Small intestine (tissue), 7 donors: ENCODE data around the gene CYP2B6. TPM values are rescaled to one million over a fixed set of nuclear protein-coding genes. Genes with fewer than 3 reads are reported as not detected.

ENCODE experiments used
- DNase-seq, 2 donors: peaks; one replicate each; pipeline versions ENCODE4 v3.0.0 to v3.0.0-alpha.2; 2013
- FAIRE-seq: peaks from 2 replicates; lab custom pipeline; 2012; peaks lifted over from hg19 to GRCh38; lab: Jason Lieb, UNC
- H3K27ac ChIP-seq, 3 donors: one replicate each; pipeline ENCODE4 v1.5.1; 2013; ENCODE audit warnings: low read length in 2 of 3, mild to moderate bottlenecking in 2 of 3, control low read depth in 1 of 3, inconsistent platforms in 1 of 3, low read depth in 1 of 3, moderate library complexity in 1 of 3
- H3K27me3 ChIP-seq, 3 donors: one replicate each; pipeline ENCODE4 v1.6.1; 2013; ENCODE audit warnings: low read length in 3 of 3, inconsistent platforms in 1 of 3; ENCODE audit not compliant: control insufficient read depth in 3 of 3, insufficient read depth in 3 of 3
- H3K36me3 ChIP-seq, 3 donors: one replicate each; pipeline ENCODE4 v1.6.1; 2013; ENCODE audit warnings: low read length in 3 of 3, inconsistent platforms in 1 of 3, low read depth in 1 of 3, mild to moderate bottlenecking in 1 of 3, moderate library complexity in 1 of 3; ENCODE audit not compliant: control insufficient read depth in 3 of 3, insufficient read depth in 2 of 3
- H3K4me1 ChIP-seq, 3 donors: one replicate each; pipeline ENCODE4 v1.6.1; 2013; ENCODE audit warnings: low read length in 2 of 3, inconsistent platforms in 1 of 3, low read depth in 1 of 3, mild to moderate bottlenecking in 1 of 3, moderate library complexity in 1 of 3; ENCODE audit not compliant: control insufficient read depth in 3 of 3, insufficient read depth in 2 of 3
- H3K4me3 ChIP-seq, 3 donors: one replicate each; pipeline ENCODE4 v1.5.1; 2013; ENCODE audit warnings: low read length in 3 of 3, control low read depth in 1 of 3, inconsistent platforms in 1 of 3, low read depth in 1 of 3, mild to moderate bottlenecking in 1 of 3, moderate library complexity in 1 of 3
- H3K9me3 ChIP-seq, 2 donors: one replicate each; pipeline ENCODE4 v1.6.1; 2013; ENCODE audit warnings: low read depth in 1 of 2, low read length in 1 of 2; ENCODE audit not compliant: control insufficient read depth in 2 of 2, insufficient read depth in 1 of 2
- WGBS, 3 donors: extraction: QIAGEN DNeasy Blood & Tissue Kit; methylation state at CpG; one replicate each; pipeline ENCODE4 v1.1.7; 2013; 5-methylcytosine and 5-hydroxymethylcytosine counted together
- polyA plus RNA-seq, 4 donors: library from polyadenylated mRNA; stranded (reverse) in 3 of 4; unstranded in 1 of 4; fragments of 200-250 nt in 3 of 4; fragments of 120-200 nt in 1 of 4; gene quantifications; one replicate each; pipeline versions ENCODE4 v1.2.1 to v1.2.3, GENCODE V29; 2013
- donor health status: healthy with polysubstance abuse.
- donor health status: control.
- donor health status: control.
- donor health status: Bipolar disorder and iron deficiency.
- donor health status: healthy.

CYP2B6 gene
- polyA plus RNA-seq, 4 donors, result 3.8 to 9.7 (median 6.5) TPM

DNA sequence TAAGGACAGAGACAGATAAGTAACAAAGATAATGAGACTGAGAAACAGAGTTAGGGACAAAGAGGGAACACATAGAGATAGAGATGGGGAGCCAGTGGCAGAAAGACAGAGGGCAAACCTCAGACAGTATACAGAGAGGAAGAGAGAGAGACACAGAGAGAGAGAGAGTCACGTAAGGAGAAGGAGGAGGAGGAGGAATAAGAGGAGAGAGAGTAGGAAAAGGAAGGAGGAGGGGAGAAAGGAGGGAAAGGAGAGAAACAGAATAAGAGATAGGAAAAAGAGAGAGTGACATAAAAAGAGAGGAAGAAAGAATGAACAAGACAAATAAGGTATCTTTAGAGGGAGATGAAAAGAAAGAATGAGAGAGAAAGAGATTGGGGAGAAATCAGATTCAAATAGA lies 23.6 kb downstream of the CYP2B6 start:
- 64 to 81% (median 67%) methylated on average over 1 of the region's 1 CpG for WGBS, 3 donors
- FAIRE-seq (no peak), DNase-seq (no peak)
- no peak overlapping the region for H3K4me3 ChIP-seq
- peaks cover 0 to 4% (median 0%) of the 10 kb centered on the region in 3 donors for H3K36me3 ChIP-seq
- H3K27me3 ChIP-seq, result peaks cover 0 to 3% (median 0%) of the 10 kb centered on the region in 3 donors
- no peaks in the 10 kb centered on the region for H3K9me3 ChIP-seq
- no peak overlapping the region for H3K27ac ChIP-seq
- H3K4me1 ChIP-seq, result peaks cover 0 to 2% (median 0%) of the 10 kb centered on the region in 3 donors

DNA sequence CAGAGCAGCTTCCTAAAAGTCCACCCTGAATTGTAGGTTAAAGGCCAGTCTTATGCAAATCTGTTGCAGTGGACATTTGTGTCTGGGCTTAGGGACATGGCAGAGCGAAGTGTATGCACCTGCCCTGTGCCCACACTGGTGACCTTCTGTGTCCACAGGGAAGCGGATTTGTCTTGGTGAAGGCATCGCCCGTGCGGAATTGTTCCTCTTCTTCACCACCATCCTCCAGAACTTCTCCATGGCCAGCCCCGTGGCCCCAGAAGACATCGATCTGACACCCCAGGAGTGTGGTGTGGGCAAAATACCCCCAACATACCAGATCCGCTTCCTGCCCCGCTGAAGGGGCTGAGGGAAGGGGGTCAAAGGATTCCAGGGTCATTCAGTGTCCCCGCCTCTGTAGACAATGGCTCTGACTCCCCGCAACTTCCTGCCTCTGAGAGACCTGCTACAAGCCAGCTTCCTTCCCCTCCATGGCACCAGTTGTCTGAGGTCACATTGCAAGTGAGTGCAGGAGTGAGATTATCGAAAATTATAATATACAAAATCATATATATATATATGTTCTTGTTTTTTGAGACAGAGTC lies 25.5 kb downstream of the CYP2B6 start:
- WGBS, 3 donors, result 69 to 88% (median 84%) methylated on average over 12 of the region's 12 CpGs
- peaks cover 0 to 3% (median 0%) of the 10 kb centered on the region in 3 donors for H3K27me3 ChIP-seq
- H3K36me3 ChIP-seq, result peaks cover 0 to 2% (median 0%) of the 10 kb centered on the region in 3 donors
- DNase-seq (no peak), FAIRE-seq (no peak)
- H3K27ac ChIP-seq, result no peak overlapping the region
- H3K9me3 ChIP-seq, result no peaks in the 10 kb centered on the region
- H3K4me3 ChIP-seq, result no peak overlapping the region
- peaks cover 0 to 2% (median 0%) of the 10 kb centered on the region in 3 donors for H3K4me1 ChIP-seq

- Histone ChIP-seq H3K27me3 (no peaks in the 10 kb centered on the region), H3K9me3 (no peaks in the 10 kb centered on the region), H3K4me3 (no peak overlapping the region), H3K36me3 (peaks cover 0 to 2% (median 0%) of the 10 kb centered on the region in 3 donors), H3K27ac (no peak overlapping the region), H3K4me1 (no peaks in the 10 kb centered on the region)
- no peak for FAIRE-seq
- DNase-seq, result no peak
- 92 to 96% (median 93%) methylated on average over 15 of the region's 15 CpGs for WGBS, 3 donors
Measured at GRCh38 chr19:41018736-41019290, 27.7 kb downstream of the CYP2B6 start.

DNA sequence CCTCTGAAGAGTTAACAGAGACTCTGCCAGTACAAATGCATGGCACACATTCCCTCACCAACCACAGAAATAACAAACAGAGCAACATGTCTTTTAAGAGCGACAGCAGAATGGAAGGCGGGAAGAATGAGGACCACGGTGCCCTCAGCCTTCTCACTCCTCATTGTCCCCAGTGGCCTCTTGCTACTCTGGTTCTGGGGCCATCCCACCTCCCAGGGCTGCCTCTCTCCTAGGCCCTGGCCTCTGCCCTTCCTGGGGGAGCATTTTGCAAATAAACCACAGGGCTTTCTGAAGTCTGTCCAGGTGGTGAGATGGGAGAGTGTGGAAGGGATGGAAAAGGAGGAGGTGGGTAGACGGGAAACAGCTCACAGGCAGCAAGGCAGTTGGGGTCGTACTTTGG lies 28.3 kb downstream of the CYP2B6 start:
- no peak for FAIRE-seq
- 74 to 87% (median 79%) methylated on average over 5 of the region's 5 CpGs for WGBS, 3 donors

GRCh38 chr19:41023193-41023592 lies 32.1 kb downstream of the CYP2B6 start:
- whole genome bisulfite sequencing, 3 donors, result 50 to 73% (median 68%) methylated on average over 2 of the region's 2 CpGs
- no peak overlapping the region for H3K27ac ChIP-seq
- no peak for FAIRE-seq
- no peaks in the 10 kb centered on the region for H3K36me3 ChIP-seq
- DNase-seq, result no peak
- H3K4me1 ChIP-seq, result peaks cover 0 to 4% (median 0%) of the 10 kb centered on the region in 3 donors
- no peak overlapping the region for H3K4me3 ChIP-seq
- peaks cover 3 to 18% (median 8%) of the 10 kb centered on the region in 3 donors for H3K27me3 ChIP-seq
- no peaks in the 10 kb centered on the region for H3K9me3 ChIP-seq

More for the DNA sequence above, 28.3 kb downstream of the CYP2B6 start:
- no peak for DNase-seq
- Histone ChIP-seq H3K4me1 (no peaks in the 10 kb centered on the region), H3K27ac (no peak overlapping the region), H3K9me3 (no peaks in the 10 kb centered on the region), H3K4me3 (no peak overlapping the region), H3K36me3 (no peaks in the 10 kb centered on the region), H3K27me3 (peaks cover 0 to 1% (median 0%) of the 10 kb centered on the region in 3 donors)

DNA sequence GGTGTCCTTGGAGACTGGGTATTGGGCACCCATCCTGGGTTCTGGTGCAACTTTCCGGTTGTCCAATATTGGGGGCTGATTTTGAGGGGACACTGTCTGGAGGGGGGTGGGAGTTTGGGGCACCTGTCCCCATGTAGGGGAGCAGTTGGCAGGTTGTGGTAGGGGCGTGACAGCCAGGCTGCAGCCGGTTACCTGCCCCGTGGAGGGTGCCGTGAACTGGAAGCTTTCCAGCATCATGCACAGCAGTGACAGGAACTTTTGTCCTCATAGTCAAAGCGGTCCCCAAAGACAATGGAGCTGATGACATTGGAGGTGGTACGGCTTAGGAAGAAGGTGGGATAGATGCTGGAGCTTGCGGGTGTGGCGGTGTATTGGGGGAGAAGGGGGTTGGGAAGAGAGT lies 34.3 kb downstream of the CYP2B6 start:
- Histone ChIP-seq H3K4me1 (peaks cover 0 to 4% (median 0%) of the 10 kb centered on the region in 3 donors), H3K27me3 (peaks cover 3 to 18% (median 8%) of the 10 kb centered on the region in 3 donors), H3K36me3 (no peaks in the 10 kb centered on the region), H3K9me3 (no peaks in the 10 kb centered on the region), H3K4me3 (no peak overlapping the region), H3K27ac (no peak overlapping the region)
- DNase-seq, result no peak
- 65 to 79% (median 67%) methylated on average over 9 of the region's 9 CpGs for WGBS, 3 donors
- FAIRE-seq, result no peak

DNA sequence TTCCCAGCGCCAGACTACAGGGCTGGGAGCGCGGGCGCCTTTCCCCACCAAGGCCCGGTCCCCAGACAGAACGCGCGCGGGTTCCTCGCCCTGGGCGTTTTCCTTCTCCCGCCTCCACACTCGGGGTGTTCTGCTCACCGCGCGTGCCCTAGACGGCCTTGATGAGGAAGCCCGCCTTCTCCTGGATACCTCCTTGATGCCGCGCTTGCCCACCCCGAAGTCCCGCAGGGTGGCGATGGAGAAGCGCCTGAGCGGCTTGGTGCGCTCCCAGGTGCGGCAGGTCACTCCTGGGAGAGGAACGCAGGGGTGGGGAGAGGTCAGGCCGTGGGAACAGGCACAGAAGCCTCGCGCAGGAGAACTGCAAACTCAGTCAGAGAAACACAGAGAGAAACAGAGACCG lies 34.8 kb downstream of the CYP2B6 start:
- Histone ChIP-seq H3K27me3 (peaks cover 3 to 18% (median 8%) of the 10 kb centered on the region in 3 donors), H3K4me3 (no peak overlapping the region), H3K27ac (no peak overlapping the region), H3K4me1 (peaks cover 0 to 4% (median 0%) of the 10 kb centered on the region in 3 donors), H3K36me3 (no peaks in the 10 kb centered on the region), H3K9me3 (no peaks in the 10 kb centered on the region)
- no peak for DNase-seq
- FAIRE-seq, result no peak
- 6 to 20% (median 19%) methylated on average over 27 to 32 of the region's 32 CpGs for WGBS, 3 donors

- 47 to 75% (median 58%) methylated on average over 6 of the region's 6 CpGs for WGBS, 3 donors
Measured at GRCh38 chr19:41027273-41027967, 36.3 kb downstream of the CYP2B6 start.

More at GRCh38 chr19:41027273-41027967, 36.3 kb downstream of the CYP2B6 start:
- peaks cover 3 to 18% (median 8%) of the 10 kb centered on the region in 3 donors for H3K27me3 ChIP-seq
- no peaks in the 10 kb centered on the region for H3K9me3 ChIP-seq
- no peak overlapping the region for H3K4me3 ChIP-seq
- FAIRE-seq (no peak), DNase-seq (peak in 1 of 2 donors; percentile 24)
- peaks cover 0 to 4% (median 0%) of the 10 kb centered on the region in 3 donors for H3K4me1 ChIP-seq
- H3K27ac ChIP-seq, result no peak overlapping the region
- no peaks in the 10 kb centered on the region for H3K36me3 ChIP-seq
